Kidney epithelial cell (primary cell): ENCODE measurements around the gene GPR37L1. TPM values are rescaled to one million over a fixed set of nuclear protein-coding genes. Genes with fewer than 3 reads are reported as not detected.

Experiments
- DNase-seq: peaks from one replicate; pipeline ENCODE4 v3.0.0-alpha.2; 2010; ENCODE audit warnings: low read depth
- H3K27me3 ChIP-seq: 2 replicates; pipeline ENCODE4 v1.6.0; 2011; ENCODE audit warnings: low read length; ENCODE audit not compliant: control insufficient read depth, insufficient read depth
- H3K36me3 ChIP-seq: 2 replicates; pipeline ENCODE4 v1.5.1; 2011; ENCODE audit warnings: low read length; ENCODE audit not compliant: control insufficient read depth, insufficient read depth
- H3K4me3 ChIP-seq: 2 replicates; pipeline ENCODE4 v1.5.1; 2011; ENCODE audit warnings: low read depth, mild to moderate bottlenecking, control low read depth, low read length
- total RNA-seq: library from RNA; depleted of rRNA; stranded (reverse); fragments of >200 nt; gene quantifications from 2 replicates; pipeline ENCODE4 v1.2.3, GENCODE V29; 2015
- TF ChIP-seq, protein P1 (sequence below): IDR thresholded peaks from 2 replicates; pipeline ENCODE4 v1.5.1; 2011; ENCODE audit warnings: mild to moderate bottlenecking, moderate library complexity, low read length, control low read depth, inconsistent platforms; ENCODE audit not compliant: insufficient read depth, poor library complexity, severe bottlenecking

GPR37L1 gene
- total RNA-seq, 1 donor from 2014 or later, result 0.04 TPM

GRCh38 chr1:202088206-202088605 lies 34.5 kb upstream of the GPR37L1 start:
- DNase-seq, result no peak
- no peak overlapping the region for H3K4me3 ChIP-seq
- no peaks in the 10 kb centered on the region for H3K27me3 ChIP-seq
- H3K36me3 ChIP-seq, result no peaks in the 10 kb centered on the region
- TF ChIP-seq, protein P1, sequence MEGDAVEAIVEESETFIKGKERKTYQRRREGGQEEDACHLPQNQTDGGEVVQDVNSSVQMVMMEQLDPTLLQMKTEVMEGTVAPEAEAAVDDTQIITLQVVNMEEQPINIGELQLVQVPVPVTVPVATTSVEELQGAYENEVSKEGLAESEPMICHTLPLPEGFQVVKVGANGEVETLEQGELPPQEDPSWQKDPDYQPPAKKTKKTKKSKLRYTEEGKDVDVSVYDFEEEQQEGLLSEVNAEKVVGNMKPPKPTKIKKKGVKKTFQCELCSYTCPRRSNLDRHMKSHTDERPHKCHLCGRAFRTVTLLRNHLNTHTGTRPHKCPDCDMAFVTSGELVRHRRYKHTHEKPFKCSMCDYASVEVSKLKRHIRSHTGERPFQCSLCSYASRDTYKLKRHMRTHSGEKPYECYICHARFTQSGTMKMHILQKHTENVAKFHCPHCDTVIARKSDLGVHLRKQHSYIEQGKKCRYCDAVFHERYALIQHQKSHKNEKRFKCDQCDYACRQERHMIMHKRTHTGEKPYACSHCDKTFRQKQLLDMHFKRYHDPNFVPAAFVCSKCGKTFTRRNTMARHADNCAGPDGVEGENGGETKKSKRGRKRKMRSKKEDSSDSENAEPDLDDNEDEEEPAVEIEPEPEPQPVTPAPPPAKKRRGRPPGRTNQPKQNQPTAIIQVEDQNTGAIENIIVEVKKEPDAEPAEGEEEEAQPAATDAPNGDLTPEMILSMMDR, result no peak

DNA sequence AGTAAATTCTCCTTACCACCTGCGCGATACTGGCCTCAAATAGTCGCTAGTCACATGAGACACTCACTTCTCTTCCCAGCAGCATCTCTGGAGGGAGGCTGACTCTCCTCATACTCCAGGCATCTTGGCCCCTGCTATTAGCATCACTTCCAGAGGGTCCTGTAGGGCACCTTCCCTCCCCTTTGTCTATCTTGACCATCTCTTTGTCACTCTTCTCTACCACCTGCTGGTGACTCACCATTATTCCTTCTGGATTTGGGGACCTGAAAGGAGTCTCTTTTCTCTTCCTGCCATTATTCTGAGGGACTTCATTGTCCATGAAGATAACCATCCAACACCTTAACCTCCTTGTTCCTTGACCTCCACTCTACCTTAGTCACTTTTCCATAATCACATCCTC lies 31.7 kb upstream of the GPR37L1 start:
- TF ChIP-seq, protein P1, result no peak
- no peak for DNase-seq
- Histone ChIP-seq H3K4me3 (no peak overlapping the region), H3K27me3 (no peaks in the 10 kb centered on the region), H3K36me3 (no peaks in the 10 kb centered on the region)

- Histone ChIP-seq H3K27me3 (no peaks in the 10 kb centered on the region), H3K36me3 (no peaks in the 10 kb centered on the region), H3K4me3 (no peak overlapping the region)
- TF ChIP-seq, protein P1, result no peak
- DNase-seq, result no peak
Observed at GRCh38 chr1:202093858-202094257, 28.9 kb upstream of the GPR37L1 start.

DNA sequence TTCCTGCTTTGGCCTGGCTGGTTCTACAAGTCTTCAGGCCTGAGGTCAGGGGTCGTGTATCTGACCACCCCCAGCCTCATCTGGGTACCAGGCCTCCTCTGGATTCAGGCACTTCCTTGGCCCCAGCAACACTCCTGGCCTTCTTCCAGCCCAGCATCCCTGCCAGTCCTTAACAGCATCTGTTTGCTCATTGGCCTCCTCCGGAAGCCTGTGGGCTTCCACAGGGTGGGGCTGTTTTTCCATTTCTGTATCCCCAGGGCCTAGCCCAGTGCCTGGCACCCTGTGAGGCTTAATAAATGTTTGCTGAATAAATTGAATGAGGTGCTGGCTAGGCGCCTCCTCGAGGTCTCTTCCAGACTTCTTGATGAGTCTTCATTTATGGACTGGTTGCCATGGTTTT lies 21.5 kb upstream of the GPR37L1 start:
- H3K4me3 ChIP-seq, result no peak overlapping the region
- no peaks in the 10 kb centered on the region for H3K27me3 ChIP-seq
- TF ChIP-seq, protein P1, result no peak
- no peaks in the 10 kb centered on the region for H3K36me3 ChIP-seq
- DNase-seq, result no peak

GRCh38 chr1:202104073-202104472 lies 18.6 kb upstream of the GPR37L1 start:
- TF ChIP-seq, protein P1, result no peak
- Histone ChIP-seq H3K4me3 (no peak overlapping the region), H3K36me3 (no peaks in the 10 kb centered on the region), H3K27me3 (no peaks in the 10 kb centered on the region)
- no peak for DNase-seq

- no peaks in the 10 kb centered on the region for H3K27me3 ChIP-seq
- TF ChIP-seq, protein P1, result no peak
Observed at GRCh38 chr1:202105571-202106339, 17.0 kb upstream of the GPR37L1 start.

More at GRCh38 chr1:202105571-202106339, 17.0 kb upstream of the GPR37L1 start:
- Histone ChIP-seq H3K36me3 (no peaks in the 10 kb centered on the region), H3K4me3 (no peak overlapping the region)
- DNase-seq, result peak; percentile 80
